GM23248 (cell line): ENCODE data around the gene TCF7L2. TPM values are rescaled to one million over a fixed set of nuclear protein-coding genes. Genes with fewer than 3 reads are reported as not detected.
"Not testable (repeated sequence)": the region's sequence is repeated elsewhere in the genome, so short reads cannot be mapped to it uniquely, and the experiment has no call there.

Experiments
- DNase-seq: peaks from one replicate; pipeline ENCODE4 v3.0.0-alpha.2; 2015
- H2AFZ ChIP-seq: fragments of 200-600 bp; sonication (generic); 2 replicates; pipeline ENCODE4 v1.6.1; 2016; ENCODE audit warnings: antibody characterized with exemption
- H3F3A ChIP-seq: fragments of 200-600 bp; sonication (generic); 2 replicates; pipeline ENCODE4 v1.6.1; 2016; ENCODE audit warnings: mild to moderate bottlenecking, antibody characterized with exemption, mixed run types; ENCODE audit not compliant: insufficient read depth
- H3K27ac ChIP-seq: fragments of 200-600 bp; sonication (generic); 2 replicates; pipeline ENCODE4 v1.5.1; 2016; ENCODE audit warnings: mild to moderate bottlenecking
- H3K27me3 ChIP-seq: fragments of 200-600 bp; sonication (generic); replicated peaks from 2 replicates; pipeline ENCODE4 v1.6.1; 2016; ENCODE audit warnings: mild to moderate bottlenecking; ENCODE audit not compliant: insufficient read depth
- H3K36me3 ChIP-seq: fragments of 200-600 bp; sonication (generic); 2 replicates; pipeline ENCODE4 v1.6.1; 2016; ENCODE audit warnings: low read depth, mild to moderate bottlenecking
- H3K4me1 ChIP-seq: fragments of 200-600 bp; sonication (generic); 2 replicates; pipeline ENCODE4 v1.6.1; 2016; ENCODE audit warnings: mild to moderate bottlenecking; ENCODE audit not compliant: insufficient read depth
- H3K4me2 ChIP-seq: fragments of 200-600 bp; sonication (generic); one replicate; pipeline ENCODE4 v1.6.1; 2016; ENCODE audit warnings: mild to moderate bottlenecking; ENCODE audit not compliant: unreplicated experiment
- H3K4me3 ChIP-seq: fragments of 200-600 bp; sonication (generic); 2 replicates; pipeline ENCODE4 v1.5.1; 2016; ENCODE audit warnings: mild to moderate bottlenecking
- H3K79me2 ChIP-seq: fragments of 200-600 bp; sonication (generic); 2 replicates; pipeline ENCODE4 v1.6.1; 2016; ENCODE audit warnings: mild to moderate bottlenecking; ENCODE audit not compliant: insufficient read depth
- H3K9ac ChIP-seq: fragments of 200-600 bp; sonication (generic); 2 replicates; pipeline ENCODE4 v1.6.1; 2016; ENCODE audit warnings: mild to moderate bottlenecking
- H3K9me2 ChIP-seq: fragments of 200-600 bp; sonication (generic); 2 replicates; pipeline ENCODE4 v1.6.1; 2016; ENCODE audit warnings: mixed run types, mild to moderate bottlenecking, moderate library complexity; ENCODE audit not compliant: insufficient read depth
- H3K9me3 ChIP-seq: fragments of 200-600 bp; sonication (generic); one replicate; pipeline ENCODE4 v1.6.1; 2017; ENCODE audit warnings: low read depth
- H4K20me1 ChIP-seq: fragments of 200-600 bp; sonication (generic); 2 replicates; pipeline ENCODE4 v1.6.0; 2016; ENCODE audit not compliant: insufficient read depth
- EZH2 ChIP-seq: fragments of 200-600 bp; sonication (generic); IDR thresholded peaks from 2 replicates; pipeline ENCODE4 v1.6.1; 2018; ENCODE audit warnings: antibody characterized with exemption, mild to moderate bottlenecking; ENCODE audit not compliant: insufficient read depth, poor library complexity, severe bottlenecking
- EZH2phosphoT487 ChIP-seq: fragments of 200-600 bp; sonication (generic); IDR thresholded peaks from 2 replicates; pipeline ENCODE4 v1.6.1; 2018; ENCODE audit warnings: antibody characterized with exemption, moderate library complexity, mild to moderate bottlenecking, low read depth; ENCODE audit not compliant: insufficient read depth
- WGBS, 2 experiments: methylation state at CpG; one replicate each; pipeline ENCODE4 v1.1.6; 2015 to 2017; ENCODE audit warnings: low lambda C conversion rate in 2 of 2, low coverage in 1 of 2; ENCODE audit errors: missing lambda C conversion rate in 2 of 2; 5-methylcytosine and 5-hydroxymethylcytosine counted together
- in situ Hi-C: fragments of 300-500 bp; cut with MboI; formaldehyde crosslinking; loops from 2 replicates; pipeline ENCODE4 v1.15.0; 2020
- polyA plus RNA-seq: library from polyadenylated mRNA; unstranded; fragments of >200 nt; fragmentation: Nextera tagmentation; extraction: Ambion mirVana; gene quantifications from 2 replicates; pipeline ENCODE4 v1.2.1, GENCODE V29; 2016
- total RNA-seq: library from RNA; depleted of rRNA; stranded (reverse); fragments of >200 nt; shearing (Covaris generic); gene quantifications from 2 replicates; pipeline ENCODE4 v1.2.3, GENCODE V29; 2014

TCF7L2 gene
- total and polyA plus RNA-seq, 2 experiments from 2014 or later: 6.2 to 19.3 TPM

GRCh38 chr10:113108194-113108835, 158.3 kb downstream of the TCF7L2 start:
- in situ Hi-C loops: loop anchor here (25.0 kb wide), 1 partner anchor 546 kb away; no protein-coding TSS in a partner anchor
- 72 to 75% methylated on average over 15 of the region's 15 CpGs for WGBS, 2 experiments

GRCh38 chr10:113108948-113109347, 158.9 kb downstream of the TCF7L2 start:
- Histone ChIP-seq H3K4me3 (no peak overlapping the region), H3K9ac (no peak overlapping the region), H3K79me2 (peaks cover 86% of the 10 kb centered on the region), H3K9me2 (no peaks in the 10 kb centered on the region), H3K36me3 (no peaks in the 10 kb centered on the region), H3K27me3 (no peaks in the 10 kb centered on the region), H3K4me1 (peaks cover 35% of the 10 kb centered on the region), H3K27ac (no peak overlapping the region), H3K4me2 (no peak overlapping the region), H4K20me1 (no peaks in the 10 kb centered on the region), H2AFZ (no peak overlapping the region), H3K9me3 (no peaks in the 10 kb centered on the region), H3F3A (peaks cover 5% of the 10 kb centered on the region; the same call in 1 of the 2 replicates)
- WGBS, 2 experiments: 98 to 99% methylated on average over 8 of the region's 8 CpGs
- in situ Hi-C loops: loop anchor here (25.0 kb wide), 1 partner anchor 547 kb away; no protein-coding TSS in a partner anchor
- no peak for TF ChIP-seq EZH2
- no peak for DNase-seq

More at GRCh38 chr10:113108194-113108835, 158.3 kb downstream of the TCF7L2 start:
- Histone ChIP-seq H3K4me3 (no peak overlapping the region), H2AFZ (no peak overlapping the region), H3K4me2 (no peak overlapping the region), H3K36me3 (no peaks in the 10 kb centered on the region), H3K27ac (no peak overlapping the region), H4K20me1 (no peaks in the 10 kb centered on the region), H3K9me2 (no peaks in the 10 kb centered on the region), H3K9ac (no peak overlapping the region), H3F3A (peaks cover 8% of the 10 kb centered on the region; the same call in 1 of the 2 replicates), H3K79me2 (peaks cover 86% of the 10 kb centered on the region), H3K4me1 (peaks cover 41% of the 10 kb centered on the region), H3K27me3 (no peaks in the 10 kb centered on the region), H3K9me3 (no peaks in the 10 kb centered on the region)
- no peak for TF ChIP-seq EZH2phosphoT487
- TF ChIP-seq EZH2: no peak
- DNase-seq: peak; percentile 25

GRCh38 chr10:113109482-113109881, 159.4 kb downstream of the TCF7L2 start:
- not testable (repeated sequence) for H3F3A ChIP-seq, H3K9me2 ChIP-seq, H2AFZ ChIP-seq, H4K20me1 ChIP-seq, H3K9ac ChIP-seq, H3K4me2 ChIP-seq, H3K36me3 ChIP-seq, H3K9me3 ChIP-seq, H3K27ac ChIP-seq, H3K4me3 ChIP-seq, H3K27me3 ChIP-seq, DNase-seq
- 83 to 85% methylated on average over 4 of the region's 4 CpGs for WGBS, 2 experiments
- in situ Hi-C loops: loop anchor here (25.0 kb wide), 1 partner anchor 547 kb away; no protein-coding TSS in a partner anchor
- Histone ChIP-seq H3K79me2 (peaks cover 86% of the 10 kb centered on the region), H3K4me1 (peaks cover 29% of the 10 kb centered on the region)

- TF ChIP-seq EZH2phosphoT487: no peak
- TF ChIP-seq EZH2: no peak
- Histone ChIP-seq H3K9ac (no peak overlapping the region), H4K20me1 (no peaks in the 10 kb centered on the region), H3K79me2 (peaks cover 86% of the 10 kb centered on the region), H2AFZ (no peak overlapping the region), H3K27ac (no peak overlapping the region), H3K9me3 (no peaks in the 10 kb centered on the region), H3K4me1 (peaks cover 24% of the 10 kb centered on the region), H3K9me2 (no peaks in the 10 kb centered on the region), H3K27me3 (no peaks in the 10 kb centered on the region), H3K4me3 (no peak overlapping the region), H3K4me2 (no peak overlapping the region), H3K36me3 (no peaks in the 10 kb centered on the region), H3F3A (peaks cover 5% of the 10 kb centered on the region; the same call in 1 of the 2 replicates)
- DNase-seq: no peak
- in situ Hi-C loops: loop anchor here (25.0 kb wide), 1 partner anchor 549 kb away; no protein-coding TSS in a partner anchor
- 97% methylated on average over 3 of the region's 3 CpGs for WGBS, 2 experiments
These were observed 161.2 kb downstream of the TCF7L2 start for GRCh38 chr10:113111260-113111659.
